Karpas-422 (cell line): ENCODE results near the gene CSAG1. TPM values are rescaled to one million over a fixed set of nuclear protein-coding genes. Genes with fewer than 3 reads are reported as not detected.

Experiments
- total RNA-seq: library from RNA; depleted of rRNA; stranded (reverse); fragments of >200 nt; shearing (Covaris generic); gene quantifications from 2 replicates; pipeline ENCODE4 v1.2.3, GENCODE V29; 2014; ENCODE audit warnings: low replicate concordance; rRNA removed

The CSAG1 gene
- total RNA-seq, 1 experiment from 2014 or later = not detected

Other genes starting within 250 kb of the CSAG1 start
- gene GABRQ, start 95.8 kb downstream of the CSAG1 start, total RNA-seq = not detected in 2 replicates
- gene MAGEA3, start 34.9 kb downstream of the CSAG1 start, total RNA-seq = not detected in 2 replicates
- gene CSAG2, start 24.4 kb downstream of the CSAG1 start, total RNA-seq = not detected in 2 replicates
- not detected in 2 replicates for gene MAGEA2B, start 19.1 kb downstream of the CSAG1 start, total RNA-seq
- 0.36 TPM in 1 of 2 replicates, not detected in the other for gene MAGEA12, start within 50 bp of the CSAG1 start, total RNA-seq
- gene MAGEA2, start 20.1 kb upstream of the CSAG1 start, total RNA-seq = not detected in 2 replicates
- gene CSAG3, start 25.5 kb upstream of the CSAG1 start, total RNA-seq = not detected in 2 replicates
- gene MAGEA6, start 36.0 kb upstream of the CSAG1 start, total RNA-seq = 1.6 TPM in 1 of 2 replicates, not detected in the other
- 16.8 and 24.1 TPM in 2 replicates for gene CETN2, start 97.0 kb upstream of the CSAG1 start, total RNA-seq
- gene NSDHL, start 97.3 kb upstream of the CSAG1 start, total RNA-seq = 23.6 and 23.8 TPM in 2 replicates
- gene ZNF185, start 164.3 kb upstream of the CSAG1 start, total RNA-seq = 0.43 and 0.67 TPM in 2 replicates